Neuronal stem cell (in vitro differentiated cells): ENCODE data around the gene TEAD3.
A peak's percentile ranks its signal among the peaks of the same experiment; 100 is the strongest.

Experiments used
- DNase-seq: peaks from one replicate; pipeline ENCODE4 v3.0.0-alpha.2; 2013; ENCODE audit warnings: low spot score
- H2AFZ ChIP-seq: one replicate; pipeline ENCODE4 v1.6.1; 2013; ENCODE audit warnings: mild to moderate bottlenecking, low read length, inconsistent platforms
- H2AK5ac ChIP-seq: 2 replicates; pipeline ENCODE4 v1.6.1; 2013; ENCODE audit warnings: low read depth, mild to moderate bottlenecking, inconsistent platforms, low read length, moderate library complexity, mixed read lengths
- H2BK120ac ChIP-seq: 2 replicates; pipeline ENCODE4 v1.6.1; 2013; ENCODE audit warnings: low read depth, mild to moderate bottlenecking, inconsistent platforms, low read length, moderate library complexity, mixed read lengths
- H2BK12ac ChIP-seq: one replicate; pipeline ENCODE4 v1.6.1; 2013; ENCODE audit warnings: low read length, inconsistent platforms
- H2BK15ac ChIP-seq: 2 replicates; pipeline ENCODE4 v1.6.1; 2013; ENCODE audit warnings: mild to moderate bottlenecking, low read length, inconsistent platforms, mixed read lengths
- H2BK5ac ChIP-seq: one replicate; pipeline ENCODE4 v1.6.1; 2013; ENCODE audit warnings: inconsistent platforms, mild to moderate bottlenecking, low read length, moderate library complexity
- H3K14ac ChIP-seq: one replicate; pipeline ENCODE4 v1.6.1; 2013; ENCODE audit warnings: low read length, inconsistent platforms
- H3K18ac ChIP-seq: 2 replicates; pipeline ENCODE4 v1.6.1; 2013; ENCODE audit warnings: low read length, inconsistent platforms
- H3K23ac ChIP-seq: 2 replicates; pipeline ENCODE4 v1.6.1; 2013; ENCODE audit warnings: low read depth, mild to moderate bottlenecking, mixed read lengths, low read length, inconsistent platforms; ENCODE audit not compliant: poor library complexity
- H3K27ac ChIP-seq: replicated peaks from 3 replicates; pipeline ENCODE4 v1.5.1; 2013; ENCODE audit warnings: low read length, inconsistent platforms
- H3K27me3 ChIP-seq, 3 experiments: 2 replicates each; pipeline ENCODE4 v1.6.1; 2013; ENCODE audit warnings: low read length in 3 of 3, mild to moderate bottlenecking in 2 of 3, inconsistent platforms in 1 of 3, low read depth in 1 of 3, mixed read lengths in 1 of 3, moderate library complexity in 1 of 3; ENCODE audit not compliant: control insufficient read depth in 3 of 3, insufficient read depth in 3 of 3
- H3K36me3 ChIP-seq, 2 donors: replicated peaks in 1 of 2; 2 replicates each; pipeline ENCODE4 v1.6.1; 2013; ENCODE audit warnings: low read length in 2 of 2; ENCODE audit not compliant: control insufficient read depth in 2 of 2, insufficient read depth in 2 of 2
- H3K4ac ChIP-seq: 2 replicates; pipeline ENCODE4 v1.6.1; 2013; ENCODE audit warnings: inconsistent platforms, mild to moderate bottlenecking, low read length, moderate library complexity
- H3K4me1 ChIP-seq, 2 donors: 1 replicate in 1 of 2; 2 replicates in 1 of 2; pipeline ENCODE4 v1.6.1; 2013; ENCODE audit warnings: low read length in 2 of 2, low read depth in 1 of 2; ENCODE audit not compliant: control insufficient read depth in 2 of 2, insufficient read depth in 1 of 2
- H3K4me2 ChIP-seq: one replicate; pipeline ENCODE4 v1.6.1; 2013; ENCODE audit warnings: mild to moderate bottlenecking, low read length, inconsistent platforms; ENCODE audit not compliant: insufficient read depth, poor library complexity, severe bottlenecking
- H3K4me3 ChIP-seq, 2 donors: 2 replicates each; pipeline ENCODE4 v1.5.1; 2013; ENCODE audit warnings: low read length in 2 of 2, mild to moderate bottlenecking in 2 of 2, inconsistent platforms in 1 of 2, moderate library complexity in 1 of 2
- H3K79me1 ChIP-seq: one replicate; pipeline ENCODE4 v1.6.1; 2013; ENCODE audit warnings: low read depth, mild to moderate bottlenecking, inconsistent platforms, low read length, moderate library complexity
- H3K9ac ChIP-seq: one replicate; pipeline ENCODE4 v1.6.1; 2013; ENCODE audit warnings: mild to moderate bottlenecking, low read depth, low read length, inconsistent platforms; ENCODE audit not compliant: poor library complexity
- H3K9me3 ChIP-seq, 2 donors: replicated peaks in 1 of 2; 2 replicates each; pipeline versions ENCODE3 to v1.6.1; 2013; ENCODE audit warnings: low read length in 2 of 2, mild to moderate bottlenecking in 2 of 2, inconsistent platforms in 1 of 2, low read depth in 1 of 2, mixed read lengths in 1 of 2, moderate library complexity in 1 of 2; ENCODE audit not compliant: control insufficient read depth in 2 of 2, insufficient read depth in 1 of 2
- H4K8ac ChIP-seq: one replicate; pipeline ENCODE4 v1.6.1; 2013; ENCODE audit warnings: low read depth, mild to moderate bottlenecking, inconsistent platforms, low read length, moderate library complexity
- H4K91ac ChIP-seq: one replicate; pipeline ENCODE4 v1.6.1; 2013; ENCODE audit warnings: low read length, low read depth, mild to moderate bottlenecking, inconsistent platforms; ENCODE audit not compliant: poor library complexity
- WGBS, 2 donors: extraction: QIAGEN DNeasy Blood & Tissue Kit; methylation state at CpG; one replicate each; pipeline ENCODE4 v1.1.7; 2013; ENCODE audit warnings: missing lambda C conversion rate in 2 of 2, mixed read lengths in 1 of 2; ENCODE audit not compliant: insufficient read length in 2 of 2, insufficient replicate concordance in 1 of 2; ENCODE audit errors: extremely low coverage in 2 of 2; 5-methylcytosine and 5-hydroxymethylcytosine counted together

Gene TEAD3

GRCh38 chr6:35533981-35534380, 37.1 kb upstream of the TEAD3 start:
- Histone ChIP-seq H2AFZ (peak overlapping the region; percentile 77), H2BK12ac (no peak overlapping the region), H3K27me3 (no peaks in the 10 kb centered on the region), H3K9ac (no peak overlapping the region), H3K4me2 (no peak overlapping the region), H3K4me3 (no peak overlapping the region), H3K9me3 (no peaks in the 10 kb centered on the region), H3K36me3 (no peaks in the 10 kb centered on the region), H2BK5ac (no peak overlapping the region), H4K91ac (no peak overlapping the region), H3K27ac (no peak overlapping the region), H3K79me1 (no peaks in the 10 kb centered on the region), H4K8ac (no peak overlapping the region), H3K14ac (peak overlapping the region; percentile 72), H3K23ac (no peak overlapping the region), H3K18ac (no peak overlapping the region), H2BK15ac (no peak overlapping the region), H2AK5ac (no peak overlapping the region), H2BK120ac (no peak overlapping the region), H3K4ac (no peak overlapping the region), H3K4me1 (peaks cover 6 to 9% of the 10 kb centered on the region in 2 donors)
- WGBS, 2 donors: no CpG with 5 or more reads among the region's 6 CpGs
- DNase-seq: no peak

- no peaks in the 10 kb centered on the region for H3K27me3 ChIP-seq
- peaks cover 0 to 1% of the 10 kb centered on the region in 2 donors for H3K9me3 ChIP-seq
- no peak overlapping the region for H2AFZ ChIP-seq
- no peak overlapping the region for H3K9ac ChIP-seq
- peaks cover 6 to 9% of the 10 kb centered on the region in 2 donors for H3K4me1 ChIP-seq
- no peak overlapping the region for H4K8ac ChIP-seq
- H2BK5ac ChIP-seq: no peak overlapping the region
- no peak for DNase-seq
- WGBS, 2 donors: no CpG with 5 or more reads among the region's 4 CpGs
- H3K36me3 ChIP-seq: no peaks in the 10 kb centered on the region
- no peak overlapping the region for H3K4ac ChIP-seq
- H3K4me2 ChIP-seq: no peak overlapping the region
- H3K23ac ChIP-seq: no peak overlapping the region
- no peaks in the 10 kb centered on the region for H3K79me1 ChIP-seq
- H3K18ac ChIP-seq: no peak overlapping the region
- H2AK5ac ChIP-seq: no peak overlapping the region
- H4K91ac ChIP-seq: no peak overlapping the region
- H3K4me3 ChIP-seq: no peak overlapping the region
- H2BK12ac ChIP-seq: no peak overlapping the region
- H2BK15ac ChIP-seq: no peak overlapping the region
- no peak overlapping the region for H3K14ac ChIP-seq
- no peak overlapping the region for H3K27ac ChIP-seq
- no peak overlapping the region for H2BK120ac ChIP-seq
Measured at GRCh38 chr6:35532126-35532525, 35.2 kb upstream of the TEAD3 start.

- H3K4me1 ChIP-seq: peaks cover 5% of the 10 kb centered on the region in 2 donors
- H3K4me2 ChIP-seq: no peak overlapping the region
- H3K4me3 ChIP-seq: no peak overlapping the region
- H2BK12ac ChIP-seq: no peak overlapping the region
- no peak overlapping the region for H2BK120ac ChIP-seq
- H3K4ac ChIP-seq: no peak overlapping the region
- no peak overlapping the region for H3K27ac ChIP-seq
- no peak overlapping the region for H3K14ac ChIP-seq
- H2AK5ac ChIP-seq: no peak overlapping the region
- WGBS, 2 donors: no CpG with 5 or more reads among the region's 3 CpGs
- no peak overlapping the region for H3K18ac ChIP-seq
- DNase-seq: no peak
- H3K9me3 ChIP-seq: peaks cover 0 to 1% of the 10 kb centered on the region in 2 donors
- H2BK5ac ChIP-seq: no peak overlapping the region
- H2AFZ ChIP-seq: no peak overlapping the region
- H4K91ac ChIP-seq: no peak overlapping the region
- H3K9ac ChIP-seq: no peak overlapping the region
- H3K36me3 ChIP-seq: no peaks in the 10 kb centered on the region
- no peaks in the 10 kb centered on the region for H3K27me3 ChIP-seq
- no peak overlapping the region for H4K8ac ChIP-seq
- H2BK15ac ChIP-seq: no peak overlapping the region
- H3K79me1 ChIP-seq: no peaks in the 10 kb centered on the region
- no peak overlapping the region for H3K23ac ChIP-seq
Measured at GRCh38 chr6:35524380-35525020, 27.6 kb upstream of the TEAD3 start.

- H3K27me3 ChIP-seq: no peaks in the 10 kb centered on the region
- no peak overlapping the region for H4K91ac ChIP-seq
- H2BK120ac ChIP-seq: no peak overlapping the region
- WGBS, 2 donors: no CpG with 5 or more reads among the region's 32 CpGs
- no peak overlapping the region for H2BK5ac ChIP-seq
- no peak overlapping the region for H3K9ac ChIP-seq
- no peak overlapping the region for H3K4me2 ChIP-seq
- no peak overlapping the region for H3K23ac ChIP-seq
- H3K27ac ChIP-seq: no peak overlapping the region
- peak overlapping the region; percentile 44 for H3K18ac ChIP-seq
- no peak overlapping the region for H2AK5ac ChIP-seq
- no peak overlapping the region for H4K8ac ChIP-seq
- H3K79me1 ChIP-seq: no peaks in the 10 kb centered on the region
- no peaks in the 10 kb centered on the region for H3K36me3 ChIP-seq
- H2BK12ac ChIP-seq: no peak overlapping the region
- no peak overlapping the region for H3K14ac ChIP-seq
- H2AFZ ChIP-seq: peak overlapping the region; percentile 88
- peak; percentile 73 for DNase-seq
- H3K9me3 ChIP-seq: peaks cover 0 to under 1% of the 10 kb centered on the region in 2 donors
- H2BK15ac ChIP-seq: no peak overlapping the region
- no peak overlapping the region for H3K4me3 ChIP-seq
- H3K4ac ChIP-seq: no peak overlapping the region
- peaks cover 5% of the 10 kb centered on the region in 2 donors for H3K4me1 ChIP-seq
Measured at GRCh38 chr6:35522660-35523658, 26.1 kb upstream of the TEAD3 start.
